Astrocyte (in vitro differentiated cells and primary cell): Measurements from ENCODE around the gene BEND6. TPM values are rescaled to one million over a fixed set of nuclear protein-coding genes. Genes with fewer than 3 reads are reported as not detected.

Experiments
- DNase-seq: peaks from one replicate; pipeline ENCODE4 v3.0.0-alpha.2; 2010; ENCODE audit warnings: low read depth
- FAIRE-seq: peaks from 2 replicates; lab custom pipeline; 2011; peaks lifted over from hg19 to GRCh38; lab: Jason Lieb, UNC
- H2AFZ ChIP-seq: 2 replicates; pipeline ENCODE4 v1.6.0; 2012; ENCODE audit warnings: low read depth, low read length, inconsistent platforms
- H3K27ac ChIP-seq: 2 replicates; pipeline ENCODE4 v1.5.1; 2011; ENCODE audit warnings: low read depth, low read length, inconsistent platforms
- H3K27me3 ChIP-seq: 2 replicates; pipeline ENCODE4 v1.6.0; 2011; ENCODE audit warnings: low read length, inconsistent platforms; ENCODE audit not compliant: insufficient read depth
- H3K36me3 ChIP-seq: 2 replicates; pipeline ENCODE4 v1.5.1; 2011; ENCODE audit warnings: low read length, inconsistent platforms; ENCODE audit not compliant: insufficient read depth
- H3K4me1 ChIP-seq: 2 replicates; pipeline ENCODE4 v1.5.1; 2011; ENCODE audit warnings: low read length, inconsistent platforms; ENCODE audit not compliant: insufficient read depth
- H3K4me2 ChIP-seq: 2 replicates; pipeline ENCODE4 v1.6.0; 2012; ENCODE audit warnings: low read length, inconsistent platforms
- H3K4me3 ChIP-seq: 2 replicates; pipeline ENCODE4 v1.5.1; 2011; ENCODE audit warnings: low read depth, mild to moderate bottlenecking, low read length, inconsistent platforms; ENCODE audit not compliant: insufficient read depth
- H3K79me2 ChIP-seq: 2 replicates; pipeline ENCODE4 v1.6.0; 2012; ENCODE audit warnings: mild to moderate bottlenecking, low read length, inconsistent platforms; ENCODE audit not compliant: insufficient read depth
- H3K9ac ChIP-seq: 2 replicates; pipeline ENCODE4 v1.6.0; 2012; ENCODE audit warnings: mild to moderate bottlenecking, low read length, inconsistent platforms
- H3K9me3 ChIP-seq: 2 replicates; pipeline ENCODE4 v1.5.1; 2012; ENCODE audit warnings: low read depth, mild to moderate bottlenecking, low read length, inconsistent platforms; ENCODE audit not compliant: insufficient read depth
- H4K20me1 ChIP-seq: 2 replicates; pipeline ENCODE4 v1.6.0; 2012; ENCODE audit warnings: low read length, inconsistent platforms; ENCODE audit not compliant: insufficient read depth
- H3K27ac Mint-ChIP-seq: one replicate; pipeline ENCODE4 v1.8.0; 2021; ENCODE audit warnings: mild to moderate bottlenecking, mixed read lengths; ENCODE audit not compliant: unreplicated experiment
- H3K27me3 Mint-ChIP-seq: one replicate; pipeline ENCODE4 v1.8.0; 2021; ENCODE audit warnings: low read depth, mixed read lengths; ENCODE audit not compliant: unreplicated experiment
- H3K36me3 Mint-ChIP-seq: one replicate; pipeline ENCODE4 v1.8.0; 2021; ENCODE audit warnings: low read depth, mixed read lengths; ENCODE audit not compliant: unreplicated experiment
- H3K4me1 Mint-ChIP-seq: one replicate; pipeline ENCODE4 v1.8.0; 2021; ENCODE audit warnings: low read depth, mixed read lengths; ENCODE audit not compliant: unreplicated experiment
- H3K4me3 Mint-ChIP-seq: one replicate; pipeline ENCODE4 v1.8.0; 2021; ENCODE audit warnings: mild to moderate bottlenecking, moderate library complexity, mixed read lengths; ENCODE audit not compliant: unreplicated experiment
- H3K9me3 Mint-ChIP-seq: one replicate; pipeline ENCODE4 v1.8.0; 2021; ENCODE audit warnings: mild to moderate bottlenecking, mixed read lengths; ENCODE audit not compliant: unreplicated experiment
- CTCF ChIP-seq: IDR thresholded peaks from 2 replicates; pipeline ENCODE4 v1.5.1; 2011; ENCODE audit warnings: low read depth, mild to moderate bottlenecking, inconsistent platforms, low read length, moderate library complexity; ENCODE audit not compliant: insufficient read depth
- EZH2 ChIP-seq: IDR thresholded peaks from 2 replicates; pipeline ENCODE4 v1.6.1; 2012; ENCODE audit warnings: mild to moderate bottlenecking, low read length, inconsistent platforms; ENCODE audit not compliant: insufficient read depth
- total RNA-seq: library from RNA; stranded (reverse); gene quantifications from 2 replicates; pipeline ENCODE4 v1.2.1, GENCODE V29; 2021

The BEND6 gene
- total RNA-seq, 1 donor from 2014 or later: 8.3 TPM

DNA sequence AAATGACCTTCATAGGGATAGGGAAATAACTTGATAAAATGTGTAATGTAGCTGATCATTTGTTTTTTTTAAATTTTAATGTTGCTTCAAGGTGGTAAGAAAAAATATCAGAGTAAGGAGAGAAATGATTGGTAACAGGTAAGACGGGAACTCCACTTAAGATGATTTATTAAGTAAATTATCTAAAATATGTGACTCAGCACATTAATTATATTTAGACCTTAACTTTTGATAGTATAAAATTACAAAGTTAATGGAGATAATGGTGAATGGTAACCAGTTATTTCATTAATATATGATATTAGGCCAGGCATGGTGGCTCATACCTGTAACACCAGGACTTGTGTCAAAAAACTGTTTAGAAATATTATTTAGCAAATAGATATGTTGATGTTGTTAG lies 10.2 kb downstream of the BEND6 start:
- H3K4me2 ChIP-seq: no peak overlapping the region
- H3K27me3 ChIP-seq: no peaks in the 10 kb centered on the region
- H3K9me3 Mint-ChIP-seq: no peaks in the 10 kb centered on the region
- H3K27ac ChIP-seq: no peak overlapping the region
- no peak for DNase-seq
- no peaks in the 10 kb centered on the region for H3K9me3 ChIP-seq
- no peak overlapping the region for H3K27ac Mint-ChIP-seq
- no peaks in the 10 kb centered on the region for H4K20me1 ChIP-seq
- TF ChIP-seq EZH2 (no peak), CTCF (no peak)
- H2AFZ ChIP-seq: no peak overlapping the region
- FAIRE-seq: no peak
- H3K4me1 Mint-ChIP-seq: peaks cover 9% of the 10 kb centered on the region
- peaks cover 5% of the 10 kb centered on the region for H3K4me1 ChIP-seq
- no peaks in the 10 kb centered on the region for H3K27me3 Mint-ChIP-seq
- no peaks in the 10 kb centered on the region for H3K79me2 ChIP-seq
- H3K4me3 Mint-ChIP-seq: no peak overlapping the region
- no peaks in the 10 kb centered on the region for H3K36me3 Mint-ChIP-seq
- H3K9ac ChIP-seq: no peak overlapping the region
- H3K4me3 ChIP-seq: no peak overlapping the region
- no peaks in the 10 kb centered on the region for H3K36me3 ChIP-seq

DNA sequence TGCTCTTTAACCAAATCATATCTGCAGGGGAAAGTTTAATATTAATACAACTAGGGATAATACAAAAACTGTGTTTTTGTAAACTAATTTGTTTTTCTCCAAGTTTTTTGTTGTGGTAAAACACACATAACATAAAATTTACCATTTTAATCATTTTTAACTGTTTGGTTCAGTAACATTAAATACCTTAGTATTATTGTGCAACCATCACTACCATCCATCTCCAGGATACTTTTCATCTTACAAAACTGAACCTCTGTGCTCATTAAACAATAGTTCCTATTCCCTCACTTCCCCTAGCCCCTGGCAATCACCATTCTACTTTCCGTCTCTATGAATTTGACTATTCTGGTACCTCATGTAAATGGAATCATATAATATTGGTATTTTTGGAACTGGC lies 15.9 kb downstream of the BEND6 start:
- no peak overlapping the region for H3K4me3 ChIP-seq
- TF ChIP-seq EZH2: no peak
- no peak for TF ChIP-seq CTCF
- no peak overlapping the region for H3K27ac ChIP-seq
- Mint-ChIP-seq H3K27ac (no peak overlapping the region), H3K4me1 (no peaks in the 10 kb centered on the region), H3K9me3 (peaks cover 3% of the 10 kb centered on the region), H3K4me3 (no peak overlapping the region), H3K36me3 (peaks cover 5% of the 10 kb centered on the region), H3K27me3 (no peaks in the 10 kb centered on the region)
- H3K4me1 ChIP-seq: no peaks in the 10 kb centered on the region
- H3K79me2 ChIP-seq: no peaks in the 10 kb centered on the region
- DNase-seq: no peak
- H3K9ac ChIP-seq: no peak overlapping the region
- no peaks in the 10 kb centered on the region for H3K36me3 ChIP-seq
- H4K20me1 ChIP-seq: no peaks in the 10 kb centered on the region
- no peak overlapping the region for H2AFZ ChIP-seq
- no peaks in the 10 kb centered on the region for H3K9me3 ChIP-seq
- no peak overlapping the region for H3K4me2 ChIP-seq
- no peak for FAIRE-seq
- H3K27me3 ChIP-seq: no peaks in the 10 kb centered on the region

DNA sequence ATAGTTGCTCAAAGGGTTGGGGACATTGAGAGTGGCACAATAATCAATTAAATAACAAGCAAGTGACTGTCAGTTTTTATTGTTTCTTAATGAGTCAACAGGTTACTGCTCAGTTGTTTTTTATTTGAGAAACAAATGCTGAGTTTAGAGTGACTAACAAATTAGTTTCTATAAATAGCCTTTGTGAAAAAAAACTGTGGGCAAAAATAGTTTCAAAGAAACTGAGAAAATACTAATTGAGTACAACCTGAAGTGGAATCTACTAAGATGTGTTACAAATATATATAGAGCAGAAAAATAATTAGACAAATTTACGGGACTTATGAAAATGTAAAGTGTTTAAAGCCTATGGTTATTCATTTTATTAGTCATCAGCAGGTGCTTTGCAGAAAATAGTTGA lies 22.3 kb downstream of the BEND6 start:
- Histone ChIP-seq H3K27me3 (no peaks in the 10 kb centered on the region), H3K9me3 (no peaks in the 10 kb centered on the region), H2AFZ (no peak overlapping the region), H3K79me2 (no peaks in the 10 kb centered on the region), H3K4me3 (no peak overlapping the region), H3K36me3 (no peaks in the 10 kb centered on the region), H3K4me1 (no peaks in the 10 kb centered on the region), H3K4me2 (no peak overlapping the region), H3K27ac (no peak overlapping the region), H3K9ac (no peak overlapping the region), H4K20me1 (no peaks in the 10 kb centered on the region)
- TF ChIP-seq EZH2: no peak
- TF ChIP-seq CTCF: no peak
- peaks cover 8% of the 10 kb centered on the region for H3K36me3 Mint-ChIP-seq
- H3K9me3 Mint-ChIP-seq: peaks cover 25% of the 10 kb centered on the region
- DNase-seq (no peak), FAIRE-seq (no peak)
- H3K27ac Mint-ChIP-seq: no peak overlapping the region
- no peaks in the 10 kb centered on the region for H3K27me3 Mint-ChIP-seq
- H3K4me3 Mint-ChIP-seq: no peak overlapping the region
- no peaks in the 10 kb centered on the region for H3K4me1 Mint-ChIP-seq
